Activated naive CD8-positive, alpha-beta T cell treated with anti-CD3 and anti-CD28 coated beads, Interleukin-2, amount 10 ng/mL, durations not matched to agents 7 days and 5 days (primary cell): Measurements from ENCODE around the gene HOXA5. TPM values are rescaled to one million over a fixed set of nuclear protein-coding genes. Genes with fewer than 3 reads are reported as not detected.

Experiments used
- ATAC-seq: fragments of 150-1000 bp; cut with Tn5 transposase; one replicate; pipeline ENCODE4 v1.10.0; 2021; ENCODE audit warnings: low read depth, moderate library complexity
- POLR2A ChIA-PET: fragments of 350-600 bp; sonication (Branson Sonifier 250); formaldehyde crosslinking; loops from one replicate; lab custom pipeline; 2021; ENCODE audit warnings: antibody characterized with exemption; lab: Charles Lee
- DNase-seq: peaks from one replicate; pipeline ENCODE4 v3.0.0; 2021
- H3K27ac Mint-ChIP-seq: one replicate; pipeline ENCODE4 v1.8.0; 2022; ENCODE audit warnings: mild to moderate bottlenecking, mixed read lengths
- H3K27me3 Mint-ChIP-seq: one replicate; pipeline ENCODE4 v1.8.0; 2022; ENCODE audit warnings: mild to moderate bottlenecking, moderate library complexity, mixed read lengths
- H3K36me3 Mint-ChIP-seq: one replicate; pipeline ENCODE4 v1.8.0; 2021; ENCODE audit warnings: mild to moderate bottlenecking, mixed read lengths
- H3K4me1 Mint-ChIP-seq: one replicate; pipeline ENCODE4 v1.8.0; 2021; ENCODE audit warnings: mixed read lengths
- H3K4me3 Mint-ChIP-seq: one replicate; pipeline ENCODE4 v1.8.0; 2022; ENCODE audit warnings: mild to moderate bottlenecking, moderate library complexity, mixed read lengths
- H3K9me3 Mint-ChIP-seq: one replicate; pipeline ENCODE4 v1.8.0; 2021; ENCODE audit warnings: mixed read lengths
- total RNA-seq, 2 experiments: library from RNA; stranded (reverse); gene quantifications; one replicate each; pipeline ENCODE4 v1.2.3, GENCODE V29; 2021

HOXA5 gene
- total RNA-seq, 2 experiments from 2014 or later: not detected

GRCh38 chr7:27141137-27141922 lies 2.2 kb downstream of the HOXA5 start:
- Mint-ChIP-seq H3K36me3 (no peaks in the 10 kb centered on the region), H3K4me1 (no peaks in the 10 kb centered on the region), H3K27me3 (peaks cover 28% of the 10 kb centered on the region), H3K9me3 (no peaks in the 10 kb centered on the region), H3K4me3 (no peak overlapping the region), H3K27ac (no peak overlapping the region)
- DNase-seq (no peak), ATAC-seq (no peak)
- POLR2A ChIA-PET: no interaction called here

- Mint-ChIP-seq H3K4me1 (peaks cover 5% of the 10 kb centered on the region), H3K27ac (no peak overlapping the region), H3K27me3 (peaks cover 34% of the 10 kb centered on the region), H3K4me3 (no peak overlapping the region), H3K9me3 (no peaks in the 10 kb centered on the region), H3K36me3 (no peaks in the 10 kb centered on the region)
- POLR2A ChIA-PET: no interaction called here
- ATAC-seq (no peak), DNase-seq (no peak)
These were observed 3.2 kb downstream of the HOXA5 start for GRCh38 chr7:27140126-27140857.

- H3K4me3 Mint-ChIP-seq: no peak overlapping the region
- H3K9me3 Mint-ChIP-seq: no peaks in the 10 kb centered on the region
- no peak for ATAC-seq
- POLR2A ChIA-PET: no interaction called here
- H3K36me3 Mint-ChIP-seq: no peaks in the 10 kb centered on the region
- H3K4me1 Mint-ChIP-seq: peaks cover 13% of the 10 kb centered on the region
- no peak overlapping the region for H3K27ac Mint-ChIP-seq
- no peak for DNase-seq
- peaks cover 35% of the 10 kb centered on the region for H3K27me3 Mint-ChIP-seq
These were observed 4.0 kb downstream of the HOXA5 start for GRCh38 chr7:27139334-27140125.

GRCh38 chr7:27138985-27139333 lies 4.5 kb downstream of the HOXA5 start:
- POLR2A ChIA-PET: no interaction called here
- no peak overlapping the region for H3K4me3 Mint-ChIP-seq
- H3K27me3 Mint-ChIP-seq: peaks cover 38% of the 10 kb centered on the region

GRCh38 chr7:27138472-27138871 lies 5.0 kb downstream of the HOXA5 start:
- POLR2A ChIA-PET: no interaction called here

More at GRCh38 chr7:27138985-27139333, 4.5 kb downstream of the HOXA5 start:
- Mint-ChIP-seq H3K9me3 (no peaks in the 10 kb centered on the region), H3K27ac (no peak overlapping the region), H3K36me3 (no peaks in the 10 kb centered on the region), H3K4me1 (peaks cover 15% of the 10 kb centered on the region)
- DNase-seq (no peak), ATAC-seq (no peak)

GRCh38 chr7:27137640-27138315 lies 5.7 kb downstream of the HOXA5 start:
- Mint-ChIP-seq H3K4me1 (peaks cover 15% of the 10 kb centered on the region), H3K27me3 (peaks cover 47% of the 10 kb centered on the region), H3K9me3 (no peaks in the 10 kb centered on the region), H3K27ac (no peak overlapping the region), H3K36me3 (no peaks in the 10 kb centered on the region), H3K4me3 (no peak overlapping the region)
- no peak for DNase-seq
- POLR2A ChIA-PET: no interaction called here
- no peak for ATAC-seq

More at GRCh38 chr7:27138472-27138871, 5.0 kb downstream of the HOXA5 start:
- H3K36me3 Mint-ChIP-seq: no peaks in the 10 kb centered on the region
- DNase-seq: no peak
- no peaks in the 10 kb centered on the region for H3K9me3 Mint-ChIP-seq
- ATAC-seq: no peak
- H3K27me3 Mint-ChIP-seq: peaks cover 41% of the 10 kb centered on the region
- H3K4me3 Mint-ChIP-seq: no peak overlapping the region
- no peak overlapping the region for H3K27ac Mint-ChIP-seq
- peaks cover 15% of the 10 kb centered on the region for H3K4me1 Mint-ChIP-seq

GRCh38 chr7:27134392-27134791 lies 9.1 kb downstream of the HOXA5 start:
- Mint-ChIP-seq H3K27me3 (peaks cover 57% of the 10 kb centered on the region), H3K4me3 (no peak overlapping the region), H3K9me3 (no peaks in the 10 kb centered on the region), H3K36me3 (no peaks in the 10 kb centered on the region), H3K27ac (no peak overlapping the region), H3K4me1 (peaks cover 17% of the 10 kb centered on the region)
- ATAC-seq: no peak
- POLR2A ChIA-PET: no interaction called here
- no peak for DNase-seq

- POLR2A ChIA-PET: no interaction called here
- Mint-ChIP-seq H3K9me3 (no peaks in the 10 kb centered on the region), H3K4me3 (no peak overlapping the region), H3K36me3 (no peaks in the 10 kb centered on the region), H3K27ac (no peak overlapping the region), H3K4me1 (peaks cover 17% of the 10 kb centered on the region), H3K27me3 (peaks cover 57% of the 10 kb centered on the region)
- ATAC-seq (no peak), DNase-seq (no peak)
These were observed 9.9 kb downstream of the HOXA5 start for GRCh38 chr7:27133409-27134231.

GRCh38 chr7:27132978-27133377 lies 10.5 kb downstream of the HOXA5 start:
- POLR2A ChIA-PET: no interaction called here
- Mint-ChIP-seq H3K4me3 (no peak overlapping the region), H3K9me3 (no peaks in the 10 kb centered on the region), H3K36me3 (no peaks in the 10 kb centered on the region), H3K27me3 (peaks cover 51% of the 10 kb centered on the region), H3K4me1 (peaks cover 17% of the 10 kb centered on the region), H3K27ac (no peak overlapping the region)
- ATAC-seq (no peak), DNase-seq (no peak)

GRCh38 chr7:27132214-27132613 lies 11.3 kb downstream of the HOXA5 start:
- no peak overlapping the region for H3K4me3 Mint-ChIP-seq
- no peaks in the 10 kb centered on the region for H3K36me3 Mint-ChIP-seq
- POLR2A ChIA-PET: no interaction called here
- DNase-seq: no peak
- H3K9me3 Mint-ChIP-seq: no peaks in the 10 kb centered on the region
- no peak for ATAC-seq
- no peak overlapping the region for H3K27ac Mint-ChIP-seq
- peaks cover 51% of the 10 kb centered on the region for H3K27me3 Mint-ChIP-seq
- H3K4me1 Mint-ChIP-seq: peaks cover 17% of the 10 kb centered on the region

GRCh38 chr7:27131390-27131819 lies 12.1 kb downstream of the HOXA5 start:
- Mint-ChIP-seq H3K27me3 (peaks cover 52% of the 10 kb centered on the region), H3K36me3 (no peaks in the 10 kb centered on the region), H3K9me3 (no peaks in the 10 kb centered on the region), H3K4me1 (peaks cover 17% of the 10 kb centered on the region), H3K4me3 (peak overlapping the region; percentile 64), H3K27ac (no peak overlapping the region)
- POLR2A ChIA-PET: interaction anchor here (0.7 to 1.0 kb wide), 2 partner anchors 33 to 35 kb away, joined by 3 read pairs; no protein-coding TSS in a partner anchor
- no peak for DNase-seq
- no peak for ATAC-seq
